SH-SY5Y (cell line): ENCODE results near the gene FAM81A.

ENCODE experiments used
- GATA2 ChIP-seq: IDR thresholded peaks from 2 replicates; pipeline ENCODE4 v1.6.1; 2011; ENCODE audit warnings: mild to moderate bottlenecking, low read depth, low read length
- GATA3 ChIP-seq: IDR thresholded peaks from 2 replicates; pipeline ENCODE4 v1.6.1; 2011; ENCODE audit warnings: low read depth, mild to moderate bottlenecking, low read length, moderate library complexity

DNA sequence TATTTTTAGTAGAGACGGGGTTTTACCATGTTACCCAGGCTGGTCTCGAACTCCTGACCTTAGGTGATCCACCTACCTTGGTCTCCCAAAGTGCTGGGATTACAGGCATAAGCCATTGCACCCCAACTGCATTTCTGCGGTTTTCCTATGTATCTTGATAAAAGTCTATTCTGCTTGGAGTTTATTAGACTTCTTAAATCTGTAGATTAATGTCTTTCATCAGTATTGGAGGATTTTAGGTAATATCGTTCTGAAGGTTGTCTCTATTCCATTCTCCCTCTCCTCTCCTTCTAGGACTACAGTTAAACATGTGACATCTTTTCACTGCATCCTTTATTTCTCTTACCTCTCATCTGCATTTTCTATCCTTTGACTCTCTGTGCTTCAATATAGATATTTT is 127.3 kb downstream of the FAM81A start:
- no peak for TF ChIP-seq GATA2
- TF ChIP-seq GATA3 = no peak
